ENCODE data around the gene KLHL29. TPM values are rescaled to one million over a fixed set of nuclear protein-coding genes. Genes with fewer than 3 reads are reported as not detected.

The KLHL29 gene
- total RNA-seq, 1 donor from 2014 or later, result 6.9 TPM

DNA sequence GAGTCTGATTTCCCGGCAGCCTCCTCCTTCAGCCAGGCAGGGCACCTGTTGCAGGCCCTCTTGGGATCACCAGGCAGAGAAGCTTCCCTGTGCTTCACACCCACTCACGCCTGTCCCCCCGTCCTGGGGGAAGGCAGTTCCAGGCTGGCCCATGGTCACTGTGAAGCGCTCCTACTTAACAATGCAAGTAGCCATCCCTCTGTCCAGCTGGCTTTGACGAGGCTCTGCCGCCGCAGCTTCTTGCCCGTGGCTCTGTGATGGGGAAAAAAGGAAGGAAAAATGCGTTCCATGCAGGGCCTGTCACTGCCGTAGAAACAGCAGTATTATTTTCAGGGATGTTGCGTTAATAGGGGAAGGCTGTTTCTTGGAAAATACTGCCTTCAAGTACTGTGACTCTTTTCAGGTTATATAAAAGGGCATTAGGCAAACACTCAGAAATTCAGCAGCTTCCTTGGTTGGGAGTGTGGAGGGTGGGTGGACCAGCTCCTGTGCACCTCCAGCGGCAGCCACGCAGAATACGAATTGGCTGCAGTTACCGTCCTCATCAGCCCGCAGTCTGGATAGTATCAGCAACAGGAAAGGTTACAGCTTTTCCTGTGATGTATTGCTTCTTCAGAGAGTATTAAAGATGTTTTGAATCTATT is 232.3 kb downstream of the KLHL29 start:
- peak; percentile 91 for DNase-seq

DNA sequence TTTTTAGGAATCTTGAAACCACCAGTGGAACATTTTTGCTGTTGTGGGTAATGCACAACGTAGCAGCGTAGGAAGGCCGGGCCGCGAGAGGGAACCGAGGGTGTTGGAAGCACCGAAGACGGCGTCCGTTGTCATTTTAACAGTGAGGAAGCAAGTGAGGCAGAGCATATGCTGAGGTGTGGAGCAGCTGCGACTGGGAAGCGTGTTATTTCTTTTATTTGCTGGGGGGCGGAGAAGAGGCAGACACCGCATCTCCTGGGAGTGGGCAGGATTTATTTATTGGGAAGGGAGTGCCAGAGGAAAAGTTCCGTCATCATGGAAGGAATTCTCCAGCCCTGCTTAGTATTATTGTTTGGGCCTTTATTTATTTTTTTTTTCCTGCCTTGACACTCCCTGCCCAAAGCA is 232.8 kb downstream of the KLHL29 start:
- DNase-seq, result peak; percentile 91

GRCh38 chr2:23618265-23618664 is 233.3 kb downstream of the KLHL29 start:
- DNase-seq, result no peak

- DNase-seq, result peak; percentile 36
Measured at GRCh38 chr2:23618794-23619530, 234.0 kb downstream of the KLHL29 start.

DNA sequence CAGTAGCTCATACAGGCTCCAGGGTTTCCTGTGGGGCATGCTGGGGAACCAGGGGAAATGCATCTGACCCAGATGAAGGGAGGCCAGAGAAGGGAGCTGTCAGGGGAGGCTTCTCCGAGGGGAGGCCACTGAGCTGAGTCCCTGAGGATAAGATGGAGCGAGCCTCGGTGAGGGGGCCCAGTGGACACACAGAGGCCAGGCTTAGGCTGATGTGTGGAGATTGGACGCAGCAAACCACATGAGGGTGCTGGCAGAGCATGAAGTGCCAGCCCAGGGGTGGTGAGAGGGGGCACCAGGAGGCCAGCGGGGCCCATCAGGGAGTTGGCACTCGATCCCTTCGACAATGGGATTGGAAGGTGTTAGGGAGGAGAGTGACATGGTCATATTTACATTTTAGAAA is 235.0 kb downstream of the KLHL29 start:
- DNase-seq, result no peak

- DNase-seq, result peak; percentile 36
Measured at GRCh38 chr2:23620841-23621341, 235.9 kb downstream of the KLHL29 start.

DNA sequence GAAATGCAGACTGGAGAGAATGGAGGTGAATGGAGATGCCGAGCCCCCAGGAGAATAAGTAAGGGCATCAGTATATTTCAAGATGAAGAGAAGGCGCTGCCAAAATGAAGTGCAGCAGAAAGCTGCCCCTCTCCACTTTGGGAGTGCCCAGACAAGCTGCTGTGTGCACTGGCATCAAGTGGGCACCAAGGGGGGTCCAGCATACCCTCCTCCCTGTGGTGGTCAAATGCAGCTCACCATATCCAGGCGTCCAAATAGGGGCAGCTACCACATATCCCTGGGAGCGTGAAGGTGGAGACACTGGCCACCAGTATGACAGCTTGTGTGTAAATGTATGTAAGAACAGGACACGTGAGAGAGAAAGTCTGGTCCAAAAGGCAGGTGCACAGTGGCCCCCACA is 236.6 kb downstream of the KLHL29 start:
- DNase-seq, result no peak

- DNase-seq, result no peak
Measured at GRCh38 chr2:23622466-23622865, 237.5 kb downstream of the KLHL29 start.

DNA sequence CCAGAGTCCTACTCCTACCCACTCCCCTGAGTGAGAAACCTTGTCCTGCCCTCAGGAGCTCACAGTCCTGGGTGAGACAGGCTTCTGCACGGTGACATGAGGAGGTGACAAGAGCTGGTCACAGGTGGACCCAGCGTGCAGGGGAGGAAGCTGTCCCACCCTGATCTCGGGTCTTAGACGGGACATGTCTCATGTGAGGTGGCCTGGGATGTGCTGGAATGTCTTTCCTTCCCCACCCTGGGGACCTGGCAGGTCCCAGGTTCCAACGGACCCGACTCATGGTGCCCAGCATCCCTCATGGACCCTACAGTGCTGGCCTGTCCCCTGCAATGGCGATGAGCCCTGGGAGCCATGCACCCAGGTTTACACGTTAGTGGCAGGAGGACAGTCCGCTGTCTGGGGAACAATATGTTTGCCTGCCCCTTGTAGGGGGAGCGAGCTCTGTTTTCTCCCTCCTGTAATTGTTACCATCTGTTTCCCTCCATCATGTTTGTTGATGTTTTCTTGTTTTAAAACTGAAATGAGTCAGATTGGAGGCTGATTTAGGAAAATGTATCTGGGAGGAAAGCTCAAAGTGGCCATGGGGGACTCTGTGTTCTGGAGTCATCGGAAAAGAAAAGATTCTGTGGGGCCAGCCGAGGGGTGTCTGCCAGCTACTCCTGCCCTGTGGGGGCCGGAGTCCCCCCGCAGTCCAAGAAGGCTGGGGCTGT is 238.1 kb downstream of the KLHL29 start:
- peak; percentile 52 for DNase-seq

- DNase-seq, result no peak
Measured at GRCh38 chr2:23624378-23624777, 239.4 kb downstream of the KLHL29 start.

- no peak for DNase-seq
Measured at GRCh38 chr2:23624915-23625314, 239.9 kb downstream of the KLHL29 start.

GRCh38 chr2:23625726-23626125 is 240.7 kb downstream of the KLHL29 start:
- no peak for DNase-seq

DNA sequence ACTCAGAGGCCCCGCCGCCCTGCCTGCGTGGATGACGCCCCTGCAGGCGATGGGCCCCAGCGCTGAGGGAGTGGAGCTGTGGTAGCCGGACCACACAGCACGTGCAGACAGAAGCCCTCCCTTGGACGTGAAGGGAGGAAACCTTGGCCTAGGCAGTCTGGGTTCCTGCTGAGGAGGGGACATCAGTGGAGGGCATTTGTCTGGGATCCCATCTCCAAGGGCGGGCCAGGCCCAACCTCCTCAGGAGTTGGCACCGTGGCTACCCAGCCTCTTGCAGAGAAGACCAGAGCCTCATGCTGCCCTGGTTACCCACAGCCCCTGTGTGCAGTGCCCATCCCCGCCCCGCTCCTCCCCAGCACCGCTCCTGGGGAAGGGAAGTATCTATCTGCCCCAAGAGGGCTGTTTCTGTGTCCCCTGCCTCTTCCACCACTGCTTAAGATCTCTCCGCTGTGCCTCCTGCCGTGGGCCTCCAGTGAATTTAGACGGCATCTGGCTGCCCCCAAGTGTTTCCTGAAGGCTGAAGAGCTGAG is 241.8 kb downstream of the KLHL29 start:
- no peak for DNase-seq

GRCh38 chr2:23627236-23628009 is 242.4 kb downstream of the KLHL29 start:
- no peak for DNase-seq

GRCh38 chr2:23628926-23629771 is 244.2 kb downstream of the KLHL29 start:
- DNase-seq, result no peak

DNA sequence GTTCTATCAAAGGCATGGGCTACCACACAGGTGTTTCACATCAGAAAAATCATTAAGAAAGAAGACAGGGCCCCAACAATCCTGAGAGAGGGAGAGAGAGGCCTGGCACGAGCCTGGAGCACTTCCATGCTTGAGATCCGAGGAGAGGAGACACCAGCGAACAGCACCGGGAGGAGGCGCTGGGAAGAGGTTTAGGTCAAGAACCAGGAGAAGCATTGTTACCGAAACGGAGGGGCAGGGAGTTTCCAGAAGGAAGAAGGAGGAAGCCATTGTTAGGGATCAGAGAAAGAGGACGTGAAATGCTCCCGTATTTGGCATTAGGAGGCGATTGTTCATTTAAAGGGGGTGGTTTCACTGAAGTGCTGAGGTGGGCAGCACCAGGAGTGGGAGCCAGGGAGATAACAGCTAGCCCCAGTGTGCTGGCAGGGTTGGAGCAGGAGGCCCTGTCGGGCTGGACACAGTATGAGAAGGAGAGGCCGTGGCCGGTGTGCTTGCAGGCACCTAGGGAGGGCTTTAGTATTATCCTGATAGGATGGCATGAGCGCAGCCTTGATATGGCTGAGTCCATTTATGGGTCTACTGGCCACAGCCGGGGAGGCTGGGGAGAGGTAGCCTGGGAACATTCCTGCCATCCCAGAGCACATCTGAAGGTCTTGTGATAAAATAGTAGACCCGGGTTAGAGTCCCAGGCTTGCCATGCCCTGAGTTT is 244.9 kb downstream of the KLHL29 start:
- DNase-seq, result no peak

GRCh38 chr2:23630961-23631360 is 246.0 kb downstream of the KLHL29 start:
- DNase-seq, result no peak

- DNase-seq, result no peak
Measured at GRCh38 chr2:23631389-23631788, 246.4 kb downstream of the KLHL29 start.

GRCh38 chr2:23632386-23632785 is 247.4 kb downstream of the KLHL29 start:
- DNase-seq, result no peak

DNA sequence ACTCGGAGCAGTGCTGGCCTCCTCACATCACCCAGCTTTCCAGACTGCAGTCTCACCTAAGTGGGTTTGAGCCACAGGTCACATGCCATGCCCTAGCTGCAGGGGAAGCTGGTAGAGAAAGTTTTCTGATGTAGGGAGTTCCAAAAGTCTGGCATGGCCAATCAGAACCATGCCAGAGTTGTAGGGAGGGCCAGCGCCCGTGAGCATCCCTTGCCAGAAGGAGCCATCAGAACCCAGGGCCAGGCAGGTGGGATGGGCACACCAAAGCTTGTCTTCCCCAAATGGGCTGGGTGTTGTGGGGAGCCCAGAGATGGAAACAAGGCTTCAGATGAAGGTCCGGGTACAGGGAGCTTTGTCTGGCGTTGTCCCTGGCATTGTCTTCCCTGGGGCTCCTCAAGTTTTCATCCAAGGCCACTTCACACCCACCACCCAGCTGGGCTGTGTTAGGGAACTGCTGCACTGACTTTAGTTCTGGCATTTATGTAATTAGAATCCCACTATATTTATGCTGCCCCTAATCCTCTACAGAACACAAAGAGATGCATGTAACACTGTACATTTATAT is 247.9 kb downstream of the KLHL29 start:
- no peak for DNase-seq

All from skin of body (tissue), 2 donors.